OCI-LY7 (cell line): ENCODE measurements around the gene WNT7B. TPM values are rescaled to one million over a fixed set of nuclear protein-coding genes. Genes with fewer than 3 reads are reported as not detected.

Source experiments
- BruUV-seq: library from RNA; stranded (reverse); fragments of 400-500 nt; replicated peaks from 2 replicates; lab custom pipeline; 2021; lab: Mats Ljungman, UMichigan
- CTCF ChIA-PET: fragments of 300-600 bp; sonication (Branson Sonifier 250); formaldehyde crosslinking; loops from one replicate; lab custom pipeline; 2022; ENCODE audit warnings: antibody characterized with exemption; ENCODE audit not compliant: unreplicated experiment; lab: Charles Lee
- POLR2A ChIA-PET: fragments of 300-600 bp; sonication (Branson Sonifier 250); formaldehyde crosslinking; loops from one replicate; lab custom pipeline; 2022; ENCODE audit warnings: antibody characterized with exemption; lab: Charles Lee
- DNase-seq: peaks from one replicate; pipeline ENCODE4 v3.0.0-alpha.2; 2015; ENCODE audit warnings: low spot score
- H2AFZ ChIP-seq: fragments of 200-600 bp; sonication (generic), shearing (Covaris generic); 2 replicates; pipeline ENCODE4 v1.6.1; 2014; ENCODE audit warnings: mild to moderate bottlenecking, antibody characterized with exemption, low read length, moderate library complexity
- H3K27ac ChIP-seq: fragments of 200-600 bp; sonication (generic); 2 replicates; pipeline ENCODE4 v1.5.1; 2014; ENCODE audit warnings: mixed run types, low read depth, mild to moderate bottlenecking, moderate library complexity, low read length, inconsistent platforms; ENCODE audit not compliant: poor library complexity, severe bottlenecking
- H3K36me3 ChIP-seq: fragments of 200-600 bp; sonication (generic); 2 replicates; pipeline ENCODE4 v1.6.1; 2014; ENCODE audit warnings: mild to moderate bottlenecking, antibody characterized with exemption, low read length, moderate library complexity, mixed read lengths; ENCODE audit not compliant: insufficient read depth
- H3K4me1 ChIP-seq: fragments of 200-600 bp; sonication (generic); 2 replicates; pipeline ENCODE4 v1.5.1; 2014; ENCODE audit warnings: mild to moderate bottlenecking, low read length; ENCODE audit not compliant: insufficient read depth, poor library complexity, severe bottlenecking
- H3K4me2 ChIP-seq: fragments of 200-600 bp; sonication (generic); 2 replicates; pipeline ENCODE4 v1.6.1; 2014; ENCODE audit warnings: mild to moderate bottlenecking, low read length
- H3K4me3 ChIP-seq: fragments of 200-600 bp; sonication (generic); 2 replicates; pipeline ENCODE4 v1.5.1; 2014; ENCODE audit warnings: mild to moderate bottlenecking, low read depth, low read length; ENCODE audit not compliant: poor library complexity, severe bottlenecking
- H3K79me2 ChIP-seq: fragments of 200-600 bp; sonication (generic); 2 replicates; pipeline ENCODE4 v1.6.1; 2016; ENCODE audit warnings: low read depth, mild to moderate bottlenecking, low read length, moderate library complexity, mixed read lengths; ENCODE audit not compliant: insufficient read depth
- H3K9me2 ChIP-seq: fragments of 200-600 bp; sonication (generic); 2 replicates; pipeline ENCODE4 v1.6.1; 2016; ENCODE audit warnings: mild to moderate bottlenecking, low read length, mixed read lengths; ENCODE audit not compliant: insufficient read depth
- H3K9me3 ChIP-seq: fragments of 200-600 bp; sonication (generic); 2 replicates; pipeline ENCODE4 v1.6.1; 2014; ENCODE audit warnings: mild to moderate bottlenecking, mixed run types, low read length, mixed read lengths
- H4K20me1 ChIP-seq: fragments of 200-600 bp; sonication (generic); 2 replicates; pipeline ENCODE4 v1.6.1; 2014; ENCODE audit warnings: mild to moderate bottlenecking, antibody characterized with exemption, low read length, moderate library complexity, mixed read lengths; ENCODE audit not compliant: insufficient read depth
- EZH2phosphoT487 ChIP-seq: fragments of 200-600 bp; sonication (generic); IDR thresholded peaks from 2 replicates; pipeline ENCODE4 v1.6.1; 2018; ENCODE audit warnings: low read depth, borderline replicate concordance, mild to moderate bottlenecking, mixed run types, antibody characterized with exemption, low read length, moderate library complexity, mixed read lengths
- intact Hi-C: fragments of 100-400 bp; cut with micrococcal nuclease; formaldehyde crosslinking; loops from one replicate; pipeline ENCODE4 v1.10.0; 2022; ENCODE audit not compliant: unreplicated experiment
- total RNA-seq, 2 experiments: library from RNA; depleted of rRNA in 1 of 2; stranded (reverse); fragments of >200 nt in 1 of 2; shearing (Covaris generic) in 1 of 2; gene quantifications; 2 replicates each; pipeline ENCODE4 v1.2.3, GENCODE V29; 2014 to 2022
- TF ChIP-seq, protein P1 (sequence below): fragments of 200-600 bp; sonication (generic); conservative IDR thresholded peaks from 2 replicates; pipeline ENCODE4 v1.5.1; 2014; ENCODE audit warnings: mild to moderate bottlenecking, antibody characterized with exemption, low read length, moderate library complexity, mixed read lengths

The WNT7B gene
- total RNA-seq, 2 experiments from 2014 or later, result not detected

DNA sequence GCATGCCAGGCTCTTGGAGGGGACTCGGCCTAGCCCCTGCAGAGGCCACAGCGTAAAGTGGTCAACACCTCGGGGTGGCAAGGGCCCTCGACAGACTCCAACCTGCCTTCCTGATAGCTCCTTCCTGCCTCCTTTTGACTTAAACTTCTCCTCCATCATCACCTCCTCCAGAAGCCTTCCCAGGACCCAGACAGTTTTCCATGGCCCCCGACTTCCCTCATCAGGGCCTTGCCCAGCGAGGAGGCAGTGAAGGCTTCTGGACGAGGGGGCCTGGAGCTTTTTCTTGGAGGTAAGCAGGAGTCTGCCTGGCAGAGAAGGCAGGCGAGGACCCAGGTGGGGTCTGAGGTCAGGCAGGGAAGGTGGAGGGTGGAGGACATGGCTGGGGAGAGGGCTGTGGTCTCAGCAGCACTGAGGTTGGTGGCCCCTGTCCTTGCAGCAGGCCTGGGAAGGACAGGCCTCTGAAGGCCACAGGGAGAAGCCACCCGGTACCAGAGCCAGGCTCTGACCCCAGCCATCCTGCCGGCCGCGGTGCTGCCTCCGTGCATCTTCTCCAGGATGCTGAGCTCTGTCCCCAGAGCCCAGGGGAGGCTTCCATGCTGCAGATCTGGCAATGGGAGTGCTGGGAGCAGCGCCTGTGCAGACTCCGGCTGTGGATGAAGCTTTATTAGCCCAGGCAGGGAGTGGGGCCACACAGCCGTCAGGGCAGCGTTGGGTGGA, 81.4 kb downstream of the WNT7B start:
- Histone ChIP-seq H3K4me2 (no peak overlapping the region), H2AFZ (no peak overlapping the region), H3K27ac (no peak overlapping the region), H3K36me3 (no peaks in the 10 kb centered on the region), H4K20me1 (no peaks in the 10 kb centered on the region), H3K4me3 (no peak overlapping the region), H3K9me3 (no peaks in the 10 kb centered on the region), H3K9me2 (no peaks in the 10 kb centered on the region), H3K4me1 (no peaks in the 10 kb centered on the region), H3K79me2 (no peaks in the 10 kb centered on the region)
- POLR2A ChIA-PET, result interaction anchor here (0.6 kb wide), 1 partner anchor 596 kb away, joined by 5 read pairs; no protein-coding TSS in a partner anchor
- DNase-seq, result no peak
- no TSS peak for BruUV-seq
- intact Hi-C loops, result no loop called here
- TF ChIP-seq EZH2phosphoT487, result no peak
- TF ChIP-seq, protein P1, sequence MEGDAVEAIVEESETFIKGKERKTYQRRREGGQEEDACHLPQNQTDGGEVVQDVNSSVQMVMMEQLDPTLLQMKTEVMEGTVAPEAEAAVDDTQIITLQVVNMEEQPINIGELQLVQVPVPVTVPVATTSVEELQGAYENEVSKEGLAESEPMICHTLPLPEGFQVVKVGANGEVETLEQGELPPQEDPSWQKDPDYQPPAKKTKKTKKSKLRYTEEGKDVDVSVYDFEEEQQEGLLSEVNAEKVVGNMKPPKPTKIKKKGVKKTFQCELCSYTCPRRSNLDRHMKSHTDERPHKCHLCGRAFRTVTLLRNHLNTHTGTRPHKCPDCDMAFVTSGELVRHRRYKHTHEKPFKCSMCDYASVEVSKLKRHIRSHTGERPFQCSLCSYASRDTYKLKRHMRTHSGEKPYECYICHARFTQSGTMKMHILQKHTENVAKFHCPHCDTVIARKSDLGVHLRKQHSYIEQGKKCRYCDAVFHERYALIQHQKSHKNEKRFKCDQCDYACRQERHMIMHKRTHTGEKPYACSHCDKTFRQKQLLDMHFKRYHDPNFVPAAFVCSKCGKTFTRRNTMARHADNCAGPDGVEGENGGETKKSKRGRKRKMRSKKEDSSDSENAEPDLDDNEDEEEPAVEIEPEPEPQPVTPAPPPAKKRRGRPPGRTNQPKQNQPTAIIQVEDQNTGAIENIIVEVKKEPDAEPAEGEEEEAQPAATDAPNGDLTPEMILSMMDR, result no peak
- CTCF ChIA-PET, result no interaction called here

DNA sequence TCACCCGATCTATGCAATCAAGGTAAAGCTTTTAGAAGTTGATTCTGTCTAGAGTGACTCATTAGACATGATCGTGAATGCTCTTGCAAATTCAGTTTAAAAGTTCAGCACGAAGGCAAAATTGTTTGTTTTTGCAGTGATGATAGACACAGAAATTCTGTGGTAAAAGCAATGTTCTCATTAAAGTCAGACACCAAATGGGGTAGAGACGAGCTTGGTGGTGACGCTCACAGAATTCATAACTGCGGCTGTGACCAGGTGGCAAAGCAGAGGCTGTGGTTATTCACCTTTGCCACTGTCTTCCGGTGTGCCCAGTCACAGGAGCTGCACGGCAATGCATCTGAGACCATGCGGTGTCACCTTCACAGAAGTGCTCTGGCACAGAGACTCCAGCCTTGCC, 83.4 kb downstream of the WNT7B start:
- no TSS peak for BruUV-seq
- no peaks in the 10 kb centered on the region for H3K9me2 ChIP-seq
- H3K36me3 ChIP-seq, result no peaks in the 10 kb centered on the region
- H3K9me3 ChIP-seq, result no peaks in the 10 kb centered on the region
- CTCF ChIA-PET, result no interaction called here
- POLR2A ChIA-PET, result no interaction called here
- H3K27ac ChIP-seq, result no peak overlapping the region
- no peaks in the 10 kb centered on the region for H3K4me1 ChIP-seq
- H4K20me1 ChIP-seq, result no peaks in the 10 kb centered on the region
- no peak overlapping the region for H3K4me2 ChIP-seq
- intact Hi-C loops, result no loop called here
- DNase-seq, result no peak
- H3K79me2 ChIP-seq, result no peaks in the 10 kb centered on the region
- TF ChIP-seq EZH2phosphoT487, result no peak
- TF ChIP-seq, protein P1, result no peak
- no peak overlapping the region for H3K4me3 ChIP-seq
- no peak overlapping the region for H2AFZ ChIP-seq
